Dendritic cell treated with granulocyte-macrophage colony-stimulating factor and Interleukin-4, amounts not matched to agents 40 ng/mL and 50 ng/mL, for 4 days (primary cell): Measurements from ENCODE around the gene DZIP1.

Source experiments
- H3K27ac Mint-ChIP-seq: one replicate; pipeline ENCODE4 v1.8.0; 2022; ENCODE audit warnings: mild to moderate bottlenecking, mixed read lengths
- H3K27me3 Mint-ChIP-seq: one replicate; pipeline ENCODE4 v1.8.0; 2022; ENCODE audit warnings: mild to moderate bottlenecking, mixed read lengths
- H3K36me3 Mint-ChIP-seq: one replicate; pipeline ENCODE4 v1.8.0; 2022; ENCODE audit warnings: low read depth, mixed read lengths
- H3K4me1 Mint-ChIP-seq: one replicate; pipeline ENCODE4 v1.8.0; 2022; ENCODE audit warnings: low read depth, mixed read lengths
- H3K4me3 Mint-ChIP-seq: one replicate; pipeline ENCODE4 v1.8.0; 2022; ENCODE audit warnings: mild to moderate bottlenecking, moderate library complexity, mixed read lengths
- H3K9me3 Mint-ChIP-seq: one replicate; pipeline ENCODE4 v1.8.0; 2022; ENCODE audit warnings: mixed read lengths
- intact Hi-C: fragments of 100-400 bp; cut with micrococcal nuclease; formaldehyde crosslinking; loops from one replicate; pipeline ENCODE4 v1.15.0; 2022

Gene DZIP1

GRCh38 chr13:95629071-95629470, 15.4 kb downstream of the DZIP1 start:
- Mint-ChIP-seq H3K9me3 (no peaks in the 10 kb centered on the region), H3K27ac (no peak overlapping the region), H3K27me3 (peaks cover 1% of the 10 kb centered on the region), H3K36me3 (no peaks in the 10 kb centered on the region), H3K4me3 (no peak overlapping the region), H3K4me1 (no peaks in the 10 kb centered on the region)
- intact Hi-C loops, result loop anchor here (10.0 kb wide), 1 partner anchor 94 kb away; no protein-coding TSS in a partner anchor

DNA sequence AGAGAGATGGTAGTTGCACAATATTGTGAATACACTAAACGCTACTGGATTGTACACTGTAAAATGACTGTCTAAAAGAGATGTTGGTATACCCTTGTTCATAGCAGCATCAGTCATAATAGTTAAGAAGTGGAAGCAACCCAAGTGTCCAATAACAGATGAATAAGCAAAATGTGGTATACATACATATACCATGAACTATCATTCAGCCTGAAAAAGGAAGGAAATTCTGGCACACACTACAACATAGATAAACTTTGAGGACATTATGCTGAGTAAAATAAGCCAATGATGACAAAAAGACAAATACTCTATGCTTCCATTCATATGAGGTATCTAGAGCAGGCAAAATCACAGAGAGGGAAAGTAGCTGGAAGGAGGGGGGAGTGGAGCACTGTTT, 16.0 kb downstream of the DZIP1 start:
- H3K4me3 Mint-ChIP-seq, result no peak overlapping the region
- H3K4me1 Mint-ChIP-seq, result no peaks in the 10 kb centered on the region
- no peak overlapping the region for H3K27ac Mint-ChIP-seq
- intact Hi-C loops, result loop anchor here (10.0 kb wide), 1 partner anchor 94 kb away; no protein-coding TSS in a partner anchor
- H3K27me3 Mint-ChIP-seq, result no peaks in the 10 kb centered on the region
- H3K36me3 Mint-ChIP-seq, result no peaks in the 10 kb centered on the region
- no peaks in the 10 kb centered on the region for H3K9me3 Mint-ChIP-seq

DNA sequence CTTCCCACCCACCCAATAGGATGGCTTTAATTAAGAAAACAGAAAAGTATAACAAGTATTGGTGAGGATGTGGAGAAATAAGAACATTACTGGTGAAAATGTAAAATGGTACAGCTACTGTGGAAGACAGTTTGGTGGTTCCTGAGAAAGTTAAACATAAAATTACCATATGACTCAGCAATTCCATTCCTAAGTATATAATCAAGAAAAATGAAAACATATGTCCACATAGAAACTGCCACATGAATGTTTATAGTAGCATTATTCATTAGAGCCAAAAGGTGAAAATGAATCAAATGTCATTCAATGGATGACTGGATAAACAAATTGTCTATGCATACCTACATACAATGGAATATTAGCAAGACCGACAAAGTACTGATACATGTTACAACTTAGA, 16.9 kb downstream of the DZIP1 start:
- no peaks in the 10 kb centered on the region for H3K36me3 Mint-ChIP-seq
- no peak overlapping the region for H3K27ac Mint-ChIP-seq
- H3K27me3 Mint-ChIP-seq, result no peaks in the 10 kb centered on the region
- H3K9me3 Mint-ChIP-seq, result no peaks in the 10 kb centered on the region
- H3K4me3 Mint-ChIP-seq, result no peak overlapping the region
- intact Hi-C loops, result loop anchor here (10.0 kb wide), 1 partner anchor 93 kb away; no protein-coding TSS in a partner anchor
- H3K4me1 Mint-ChIP-seq, result peaks cover 7% of the 10 kb centered on the region

- Mint-ChIP-seq H3K27ac (no peak overlapping the region), H3K9me3 (no peaks in the 10 kb centered on the region), H3K4me3 (no peak overlapping the region), H3K36me3 (no peaks in the 10 kb centered on the region), H3K4me1 (peaks cover 13% of the 10 kb centered on the region), H3K27me3 (no peaks in the 10 kb centered on the region)
- intact Hi-C loops, result loop anchor here (10.0 kb wide), 1 partner anchor 92 kb away; no protein-coding TSS in a partner anchor
These were observed 17.7 kb downstream of the DZIP1 start for GRCh38 chr13:95626768-95627167.

DNA sequence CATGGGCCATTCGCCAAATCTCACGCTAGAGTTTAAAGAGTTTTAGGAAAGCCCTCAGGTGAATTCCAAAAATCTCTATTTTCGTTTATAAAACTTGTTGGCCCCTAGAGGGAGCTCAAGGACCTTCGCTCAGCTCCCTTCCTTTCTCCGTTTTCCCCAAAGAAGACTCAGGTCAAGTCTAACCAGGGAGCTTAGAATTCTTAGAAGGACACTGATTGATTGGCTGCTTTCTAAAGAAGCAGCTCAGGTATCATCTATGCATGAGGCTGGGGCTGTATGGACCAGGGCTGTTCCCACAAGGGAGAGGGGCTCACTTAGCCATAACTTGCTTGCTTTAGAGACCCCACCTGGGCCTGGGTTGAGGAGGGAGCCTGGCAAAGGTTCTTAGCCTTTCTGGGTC, 20.5 kb downstream of the DZIP1 start:
- Mint-ChIP-seq H3K27me3 (peaks cover 3% of the 10 kb centered on the region), H3K27ac (no peak overlapping the region), H3K4me3 (no peak overlapping the region), H3K36me3 (no peaks in the 10 kb centered on the region), H3K9me3 (peaks cover 9% of the 10 kb centered on the region), H3K4me1 (peaks cover 13% of the 10 kb centered on the region)
- intact Hi-C loops, result loop anchor here (1.0 to 10.0 kb wide), 4 partner anchors 38 to 357 kb away; no protein-coding TSS in a partner anchor

DNA sequence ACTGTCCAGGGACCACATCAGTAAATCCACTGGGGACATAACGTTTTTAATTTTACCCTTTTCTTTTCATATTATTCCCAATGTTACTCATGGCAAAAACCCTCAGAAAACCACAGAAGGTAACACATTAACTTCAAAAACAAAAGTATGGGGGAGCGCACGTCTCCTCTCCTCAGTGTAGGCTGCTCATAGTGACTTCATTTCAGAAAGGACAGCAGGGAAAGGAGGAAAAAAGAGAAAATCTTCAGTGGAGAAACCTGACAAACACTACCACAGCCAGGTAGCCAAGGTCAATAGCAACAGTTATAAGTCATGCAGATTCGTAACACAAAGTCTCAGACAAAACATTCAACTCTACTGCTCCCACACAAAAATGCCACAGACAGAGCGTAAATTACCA, 21.4 kb downstream of the DZIP1 start:
- Mint-ChIP-seq H3K36me3 (no peaks in the 10 kb centered on the region), H3K27ac (no peak overlapping the region), H3K27me3 (peaks cover 3% of the 10 kb centered on the region), H3K4me1 (peaks cover 13% of the 10 kb centered on the region), H3K4me3 (no peak overlapping the region), H3K9me3 (peaks cover 9% of the 10 kb centered on the region)
- intact Hi-C loops, result loop anchor here (5.0 to 10.0 kb wide), 2 partner anchors 39 to 88 kb away; no protein-coding TSS in a partner anchor

- Mint-ChIP-seq H3K36me3 (no peaks in the 10 kb centered on the region), H3K27ac (no peak overlapping the region), H3K4me1 (peaks cover 13% of the 10 kb centered on the region), H3K4me3 (no peak overlapping the region), H3K27me3 (peaks cover 3% of the 10 kb centered on the region), H3K9me3 (peaks cover 9% of the 10 kb centered on the region)
- intact Hi-C loops, result loop anchor here (5.0 to 10.0 kb wide), 2 partner anchors 41 to 86 kb away; no protein-coding TSS in a partner anchor
These were observed 23.5 kb downstream of the DZIP1 start for GRCh38 chr13:95620825-95621498.

DNA sequence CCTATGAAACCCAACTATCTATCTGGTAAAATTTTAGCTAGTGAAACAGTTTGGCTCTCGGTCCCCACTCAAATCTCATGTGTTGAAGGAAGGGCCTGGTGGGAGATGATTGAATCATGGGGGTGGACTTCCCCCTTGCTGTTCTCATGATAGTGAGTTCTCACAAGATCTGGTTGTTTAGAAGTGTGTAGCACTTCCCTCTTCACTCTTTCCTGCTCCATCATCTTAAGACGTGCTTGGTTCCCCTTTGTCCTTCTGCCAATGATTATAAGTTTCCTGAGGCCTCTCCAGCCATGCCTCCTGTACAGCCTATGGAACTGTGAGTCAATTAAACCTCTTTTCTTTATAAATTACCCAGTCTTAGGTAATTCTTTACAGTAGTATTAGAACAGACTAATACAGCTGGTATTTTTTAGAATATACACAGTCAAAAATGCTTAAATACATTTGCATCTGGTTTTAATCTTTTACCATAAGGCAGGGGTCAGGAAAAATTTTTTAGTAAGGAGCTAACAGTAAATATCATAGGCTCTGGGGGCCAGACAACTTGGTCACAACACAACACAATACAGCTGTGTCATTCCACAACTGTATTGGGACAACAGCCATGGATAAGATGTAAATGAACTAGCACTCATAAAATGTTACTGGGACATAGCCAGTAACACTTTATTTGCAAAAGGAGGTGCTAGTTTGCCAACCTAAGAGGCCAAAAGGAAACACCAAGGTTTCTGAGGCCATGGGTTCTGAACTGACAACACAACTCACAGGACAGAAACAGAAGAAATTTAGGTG, 24.3 kb downstream of the DZIP1 start:
- H3K27ac Mint-ChIP-seq, result no peak overlapping the region
- no peaks in the 10 kb centered on the region for H3K36me3 Mint-ChIP-seq
- peaks cover 9% of the 10 kb centered on the region for H3K9me3 Mint-ChIP-seq
- no peak overlapping the region for H3K4me3 Mint-ChIP-seq
- H3K4me1 Mint-ChIP-seq, result peaks cover 13% of the 10 kb centered on the region
- intact Hi-C loops, result loop anchor here (5.0 to 10.0 kb wide), 2 partner anchors 42 to 85 kb away; no protein-coding TSS in a partner anchor
- peaks cover 3% of the 10 kb centered on the region for H3K27me3 Mint-ChIP-seq

- H3K27me3 Mint-ChIP-seq, result no peaks in the 10 kb centered on the region
- H3K9me3 Mint-ChIP-seq, result peaks cover 9% of the 10 kb centered on the region
- no peaks in the 10 kb centered on the region for H3K4me1 Mint-ChIP-seq
- no peak overlapping the region for H3K27ac Mint-ChIP-seq
- no peak overlapping the region for H3K4me3 Mint-ChIP-seq
- H3K36me3 Mint-ChIP-seq, result no peaks in the 10 kb centered on the region
- intact Hi-C loops, result no loop called here
These were observed 29.0 kb downstream of the DZIP1 start for GRCh38 chr13:95615539-95615938.

GRCh38 chr13:95614641-95615245, 29.8 kb downstream of the DZIP1 start:
- intact Hi-C loops, result no loop called here
- Mint-ChIP-seq H3K36me3 (no peaks in the 10 kb centered on the region), H3K4me1 (no peaks in the 10 kb centered on the region), H3K27ac (no peak overlapping the region), H3K9me3 (peaks cover under 1% of the 10 kb centered on the region), H3K27me3 (no peaks in the 10 kb centered on the region), H3K4me3 (no peak overlapping the region)

DNA sequence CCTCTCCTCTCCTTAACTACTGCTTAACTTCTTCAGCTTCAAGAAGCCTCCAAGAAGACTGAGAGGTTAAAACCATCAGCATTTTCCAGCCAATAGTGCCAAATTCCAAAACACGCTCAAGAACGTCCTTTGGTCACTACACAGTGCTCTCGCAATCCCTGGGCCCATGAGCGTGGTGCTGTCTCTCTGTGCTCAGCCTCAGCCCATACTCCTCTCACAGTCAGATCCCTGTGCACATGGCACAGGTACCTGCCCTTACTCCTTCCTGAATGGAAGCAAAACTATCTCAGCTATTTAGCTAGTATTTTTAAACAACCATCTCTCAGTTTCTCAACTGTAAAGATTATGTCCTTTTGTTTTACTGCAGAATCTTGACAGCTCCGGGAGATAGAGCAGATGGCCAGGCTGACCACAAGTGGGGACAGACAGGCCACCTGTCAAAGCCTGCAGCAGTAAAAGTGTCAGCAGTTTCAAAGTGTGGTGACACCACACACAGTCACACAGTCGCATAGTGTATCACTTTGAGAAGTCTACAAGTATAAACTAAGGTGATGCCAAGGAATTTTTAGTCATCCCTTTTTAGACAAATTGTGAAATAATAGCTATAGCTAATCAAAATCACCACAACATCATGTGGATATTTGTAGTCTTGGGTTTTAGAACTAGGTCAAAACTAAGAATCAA, 35.7 kb downstream of the DZIP1 start:
- Mint-ChIP-seq H3K9me3 (no peaks in the 10 kb centered on the region), H3K4me1 (no peaks in the 10 kb centered on the region), H3K4me3 (no peak overlapping the region)

DNA sequence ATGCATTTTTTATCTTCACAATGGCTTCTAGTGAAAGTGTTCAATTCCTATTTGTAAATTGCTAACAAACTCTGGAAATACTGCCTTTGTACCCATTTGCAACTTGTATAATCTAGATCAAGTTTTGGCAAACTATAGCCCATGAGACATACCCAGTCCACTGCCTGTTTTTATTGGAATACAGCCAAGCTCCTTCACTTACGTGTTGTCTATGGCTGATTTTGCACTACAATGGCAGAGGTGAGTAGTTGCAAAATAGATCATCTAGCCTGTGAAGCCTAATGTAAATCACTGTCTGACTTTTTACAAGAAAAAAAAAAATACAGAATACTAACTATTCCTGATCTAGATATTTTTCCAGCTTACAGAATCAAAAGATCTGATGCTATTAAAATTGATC, 37.1 kb downstream of the DZIP1 start:
- intact Hi-C loops, result no loop called here
- no peak overlapping the region for H3K4me3 Mint-ChIP-seq
- H3K27me3 Mint-ChIP-seq, result no peaks in the 10 kb centered on the region

More for the DNA sequence above, 35.7 kb downstream of the DZIP1 start:
- intact Hi-C loops, result no loop called here
- H3K27me3 Mint-ChIP-seq, result no peaks in the 10 kb centered on the region
- H3K27ac Mint-ChIP-seq, result no peak overlapping the region
- H3K36me3 Mint-ChIP-seq, result no peaks in the 10 kb centered on the region

GRCh38 chr13:95605448-95606125, 38.9 kb downstream of the DZIP1 start:
- no peak overlapping the region for H3K4me3 Mint-ChIP-seq
- H3K27me3 Mint-ChIP-seq, result peaks cover 6% of the 10 kb centered on the region
- intact Hi-C loops, result no loop called here
- H3K27ac Mint-ChIP-seq, result no peak overlapping the region
- no peaks in the 10 kb centered on the region for H3K9me3 Mint-ChIP-seq
- H3K36me3 Mint-ChIP-seq, result no peaks in the 10 kb centered on the region
- H3K4me1 Mint-ChIP-seq, result no peaks in the 10 kb centered on the region

More for the DNA sequence above, 37.1 kb downstream of the DZIP1 start:
- H3K4me1 Mint-ChIP-seq, result no peaks in the 10 kb centered on the region
- H3K27ac Mint-ChIP-seq, result no peak overlapping the region
- no peaks in the 10 kb centered on the region for H3K9me3 Mint-ChIP-seq
- H3K36me3 Mint-ChIP-seq, result no peaks in the 10 kb centered on the region
